Liver (tissue), 3 donors: Measurements from ENCODE around the gene PTPRN2.

Experiments used
- ATF3 ChIP-seq: IDR thresholded peaks from 2 replicates; pipeline ENCODE4 v1.6.1; 2016; ENCODE audit warnings: antibody characterized with exemption
- CTCF ChIP-seq: fragments of 150-350 bp; IDR thresholded peaks from 2 replicates; pipeline ENCODE4 v1.5.1; 2017; ENCODE audit warnings: improper control_type of control experiment, low read depth, low read length; ENCODE audit not compliant: missing input control
- EGR1 ChIP-seq, 2 donors: IDR thresholded peaks; 2 replicates each; pipeline ENCODE4 v1.6.1; 2016 to 2018; ENCODE audit warnings: antibody characterized with exemption in 2 of 2, low read depth in 2 of 2
- FOXA1 ChIP-seq: IDR thresholded peaks from 2 replicates; pipeline ENCODE4 v1.6.1; 2016; ENCODE audit warnings: antibody characterized with exemption
- HNF4A ChIP-seq, 2 donors: conservative IDR thresholded peaks; 2 replicates each; pipeline ENCODE4 v1.6.1; 2016; ENCODE audit warnings: antibody characterized with exemption in 2 of 2, mild to moderate bottlenecking in 2 of 2
- HNF4G ChIP-seq: IDR thresholded peaks from 2 replicates; pipeline ENCODE4 v1.6.1; 2016; ENCODE audit warnings: antibody characterized with exemption
- MAX ChIP-seq: IDR thresholded peaks from 2 replicates; pipeline ENCODE4 v1.6.1; 2016; ENCODE audit warnings: antibody characterized with exemption
- RAD21 ChIP-seq, 2 donors: IDR thresholded peaks; 2 replicates each; pipeline ENCODE4 v1.6.1; 2016; ENCODE audit warnings: antibody characterized with exemption in 2 of 2, mild to moderate bottlenecking in 2 of 2
- REST ChIP-seq: IDR thresholded peaks from 2 replicates; pipeline ENCODE4 v1.6.1; 2016; ENCODE audit warnings: antibody characterized with exemption, mild to moderate bottlenecking
- RXRA ChIP-seq, 2 donors: IDR thresholded peaks; 2 replicates each; pipeline ENCODE4 v1.6.1; 2017 to 2018; ENCODE audit warnings: antibody characterized with exemption in 2 of 2, mild to moderate bottlenecking in 1 of 2
- SP1 ChIP-seq: IDR thresholded peaks from 2 replicates; pipeline ENCODE4 v1.6.1; 2018; ENCODE audit warnings: antibody characterized with exemption, mild to moderate bottlenecking
- TAF1 ChIP-seq: conservative IDR thresholded peaks from 2 replicates; pipeline ENCODE4 v1.6.1; 2016; ENCODE audit warnings: antibody characterized with exemption, mild to moderate bottlenecking
- YY1 ChIP-seq: IDR thresholded peaks from 2 replicates; pipeline ENCODE4 v1.6.1; 2016; ENCODE audit warnings: antibody characterized with exemption, mild to moderate bottlenecking
- ZBTB33 ChIP-seq: IDR thresholded peaks from 2 replicates; pipeline ENCODE4 v1.6.1; 2016; ENCODE audit warnings: antibody characterized with exemption
- donor health status: healthy.
- donor health status: healthy.

- TF ChIP-seq YY1 (no peak), CTCF (peak; percentile 59), RXRA (IDR thresholded peaks at IDR 0.05) (no peak), REST (no peak), EGR1 (IDR thresholded peaks at IDR 0.05; ENCODE audit: low read depth in 2 of 2) (no peak), HNF4A (conservative IDR thresholded peaks at IDR 0.05) (no peak), MAX (no peak), SP1 (no peak), ATF3 (no peak), RAD21 (IDR thresholded peaks at IDR 0.05) (peak; percentile 76 to 90), TAF1 (no peak), FOXA1 (no peak), HNF4G (no peak), ZBTB33 (no peak)
Measured at GRCh38 chr7:158325530-158326381, 261.9 kb downstream of the PTPRN2 start.
